Measurements from ENCODE around the gene C5orf52.
"Not testable (repeated sequence)": the region's sequence is repeated elsewhere in the genome, so short reads cannot be mapped to it uniquely, and the experiment has no call there.

C5orf52 gene

GRCh38 chr5:157670662-157671591 is at the start of gene C5orf52:
TSS of gene C5orf52 (plus strand) at chr5:157671533. CDS start at chr5:157671615, 82 bp downstream.
- DNase-seq (ENCODE audit: low read depth) = no peak

DNA sequence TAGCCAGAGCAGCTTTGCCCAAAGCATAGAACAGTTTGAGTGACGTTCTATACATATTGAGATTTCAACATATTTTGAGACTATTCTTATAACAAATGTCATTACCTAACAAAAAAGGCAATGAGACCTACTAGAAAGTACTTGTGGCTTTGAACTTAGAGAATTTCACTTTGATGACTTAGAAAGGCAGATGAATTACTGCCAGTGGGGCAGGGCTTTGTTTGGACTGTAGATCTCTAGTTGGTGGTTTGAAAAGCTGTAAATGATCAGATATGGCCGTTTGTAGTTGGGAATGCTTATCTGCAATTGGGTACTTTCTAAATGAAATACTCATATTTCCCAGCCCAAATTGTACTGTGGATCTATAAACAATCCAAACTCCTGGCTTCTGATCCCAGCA is 47.2 kb upstream of the C5orf52 start:
- no peak for DNase-seq (ENCODE audit: low read depth)

DNA sequence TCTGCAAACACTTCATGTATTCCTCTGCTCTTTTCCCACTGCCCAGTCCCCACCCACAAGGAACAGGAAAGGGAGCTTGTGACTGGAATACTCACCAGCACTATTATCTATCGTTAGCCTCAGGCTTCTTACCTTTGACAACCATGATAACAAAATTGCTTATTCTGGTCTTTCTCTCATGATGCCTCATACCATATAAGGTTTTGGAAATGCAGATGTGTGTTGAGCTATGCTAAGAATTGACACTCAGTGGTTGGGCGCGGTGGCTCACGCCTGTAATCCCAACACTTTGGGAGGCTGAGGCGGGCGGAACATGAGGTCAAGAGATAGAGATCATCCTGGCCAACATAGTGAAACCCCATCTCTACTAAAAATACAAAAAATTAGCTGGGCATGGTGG is 44.5 kb upstream of the C5orf52 start:
- no peak for DNase-seq (ENCODE audit: low read depth)

DNA sequence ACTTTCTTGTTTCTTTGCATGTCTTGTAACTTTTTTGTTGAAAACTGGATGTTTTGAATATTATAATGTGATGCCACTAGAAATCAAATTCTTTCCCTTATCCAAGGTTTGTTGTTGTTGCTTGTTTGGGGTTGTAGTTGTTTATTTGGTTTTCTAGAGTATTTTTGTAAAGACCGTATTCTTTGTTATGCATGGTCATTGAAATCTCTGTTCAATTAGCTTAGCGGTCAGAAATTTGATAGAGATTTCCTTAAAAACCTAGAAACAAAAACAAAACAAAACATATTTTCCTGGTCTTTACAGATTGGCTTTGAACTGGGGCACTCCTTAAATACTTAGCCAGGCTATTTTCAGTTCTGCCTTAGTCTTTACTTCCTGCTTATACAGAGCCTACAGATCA is 41.0 kb upstream of the C5orf52 start:
- no peak for DNase-seq (ENCODE audit: low read depth)

- no peak for DNase-seq (ENCODE audit: low read depth)
Observed at GRCh38 chr5:157640406-157641066, 30.8 kb upstream of the C5orf52 start.

GRCh38 chr5:157648275-157648990 is 22.9 kb upstream of the C5orf52 start:
- no peak for DNase-seq (ENCODE audit: low read depth)

GRCh38 chr5:157649101-157649500 is 22.2 kb upstream of the C5orf52 start:
- DNase-seq (ENCODE audit: low read depth) = no peak

DNA sequence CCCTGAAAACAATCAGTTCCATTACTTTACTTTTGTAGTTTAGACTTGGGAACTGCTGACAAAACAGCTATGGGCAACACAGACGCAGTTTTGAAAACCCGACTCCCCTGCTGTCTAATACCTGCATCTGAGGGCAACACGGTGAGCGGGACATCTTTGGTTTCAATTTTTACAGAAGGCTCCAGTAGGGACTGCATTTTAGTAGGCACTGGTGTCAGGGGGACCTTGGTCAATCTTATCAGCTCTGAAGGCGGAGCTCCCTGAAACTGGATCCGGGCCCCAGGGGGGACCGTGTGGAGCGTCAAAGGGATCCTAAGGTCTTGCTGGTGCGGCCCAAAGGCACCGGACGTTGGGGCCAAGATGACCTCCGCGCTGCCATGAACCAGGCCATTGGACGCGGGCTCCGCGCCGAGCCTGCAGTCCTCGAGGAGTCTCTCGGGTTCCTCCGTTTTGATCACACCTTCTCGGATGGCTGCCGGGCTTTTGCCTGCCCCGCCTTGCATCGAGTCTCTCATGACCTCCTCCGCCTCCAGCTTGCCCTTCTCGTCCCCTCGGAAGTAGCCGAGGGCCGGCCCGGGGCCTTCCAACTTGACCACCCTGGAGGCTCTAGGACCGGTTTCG is 20.2 kb upstream of the C5orf52 start:
- no peak for DNase-seq (ENCODE audit: low read depth)

DNA sequence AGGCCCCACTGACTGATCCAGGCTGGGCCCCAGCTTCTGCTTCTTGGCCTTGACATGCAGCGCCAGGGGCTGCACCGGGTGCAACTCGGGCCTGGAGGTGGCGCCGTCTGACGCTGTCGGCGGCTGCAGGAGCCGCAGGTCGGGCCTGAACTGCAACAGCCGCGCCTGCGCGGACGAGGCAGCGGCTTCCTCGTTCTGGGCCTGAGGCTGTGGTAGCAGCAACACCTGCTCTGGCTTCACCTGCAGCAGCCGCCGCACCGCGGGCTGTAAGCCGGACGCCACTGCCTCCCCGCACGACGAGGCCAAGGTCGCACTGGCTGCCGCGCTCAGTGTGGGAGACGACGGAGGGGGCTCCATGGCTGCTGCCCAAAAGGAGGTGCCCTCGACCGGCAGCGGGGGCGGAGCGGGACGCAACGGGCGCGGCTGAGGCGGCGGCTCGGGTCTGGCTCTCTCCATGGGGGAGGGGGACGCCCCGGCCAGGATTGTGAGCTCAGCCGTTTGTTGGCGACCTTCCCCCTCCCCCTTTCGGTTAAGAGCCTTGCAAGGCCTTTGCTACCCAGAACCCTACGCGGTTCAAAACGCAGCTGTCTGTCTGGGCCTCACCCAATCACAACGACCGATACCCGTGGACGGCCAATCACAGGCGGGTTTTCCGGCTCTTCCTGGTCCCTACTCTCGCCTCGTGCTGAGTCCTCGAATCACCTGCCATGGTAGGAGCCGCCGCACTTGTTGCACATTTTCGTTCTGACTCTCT is 19.5 kb upstream of the C5orf52 start:
- no peak for DNase-seq (ENCODE audit: low read depth)

GRCh38 chr5:157652377-157652692 is 19.0 kb upstream of the C5orf52 start, which contains the start of gene SOX30:
TSS of gene SOX30 (minus strand) at chr5:157652438. CDS start at chr5:157652078, 360 bp downstream.
- DNase-seq (ENCODE audit: low read depth) = no peak

DNA sequence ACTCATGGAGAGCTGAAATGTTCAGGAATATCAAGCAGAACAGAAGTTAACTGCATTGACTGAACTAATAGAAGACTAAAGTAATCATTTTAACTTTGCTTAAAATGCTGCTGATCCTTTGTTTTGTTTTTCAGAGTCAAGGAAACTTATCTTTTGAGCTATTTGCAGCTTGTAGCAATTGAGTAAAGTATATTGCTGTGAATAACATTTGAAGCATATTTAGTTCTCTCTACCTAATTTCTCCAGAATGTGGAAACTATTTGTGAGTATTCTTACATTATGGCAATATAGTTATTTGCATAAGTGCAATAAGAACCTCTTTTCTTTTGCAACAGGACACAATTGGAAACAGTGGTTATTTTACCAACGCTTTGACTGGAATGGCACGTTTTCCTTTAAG is 13.8 kb upstream of the C5orf52 start:
- DNase-seq (ENCODE audit: low read depth) = no peak

DNA sequence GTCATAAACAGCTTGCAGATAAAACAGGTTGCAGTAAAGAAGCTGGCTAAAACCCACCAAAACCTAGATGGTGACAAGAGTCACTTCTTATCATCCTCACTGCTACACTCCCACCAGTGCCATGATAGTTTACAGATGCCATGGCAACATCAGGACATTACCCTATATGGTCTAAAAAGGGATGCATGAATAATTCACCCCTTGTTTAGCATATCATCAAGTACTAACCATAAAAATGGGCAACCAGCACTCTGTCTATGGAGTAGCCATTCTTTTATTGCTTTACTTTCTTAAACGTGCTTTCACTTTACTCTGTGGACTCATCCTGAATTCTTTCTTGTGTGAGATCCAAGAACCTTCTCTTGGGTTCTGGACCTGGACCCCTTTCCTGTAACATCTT is 12.4 kb upstream of the C5orf52 start:
- no peak for DNase-seq (ENCODE audit: low read depth)

GRCh38 chr5:157659868-157660660 is 11.3 kb upstream of the C5orf52 start:
- no peak for DNase-seq (ENCODE audit: low read depth)

GRCh38 chr5:157665467-157666070 is 5.8 kb upstream of the C5orf52 start:
- DNase-seq (ENCODE audit: low read depth) = peak; percentile 45

DNA sequence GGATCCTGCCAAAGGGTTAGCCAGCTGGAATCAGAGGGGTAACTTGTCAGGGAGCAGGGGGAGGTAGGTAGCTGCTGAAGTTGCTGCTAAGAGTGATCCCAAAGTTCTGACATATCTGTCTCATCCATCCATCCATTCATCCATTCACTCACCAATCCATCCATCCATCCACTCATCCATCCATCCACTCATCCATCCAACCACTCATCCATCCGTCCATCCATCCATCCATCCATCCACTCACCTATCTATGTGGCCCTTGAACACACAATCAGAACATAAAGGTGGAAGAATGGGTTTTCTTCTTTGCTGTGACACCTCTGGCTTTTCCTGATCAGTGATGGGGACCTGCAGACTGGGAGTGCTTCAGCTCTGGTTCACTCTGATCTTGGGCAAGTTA is 3.0 kb upstream of the C5orf52 start:
- no peak for DNase-seq (ENCODE audit: low read depth)

- no peak for DNase-seq (ENCODE audit: low read depth)
Observed at GRCh38 chr5:157669701-157670097, 1.6 kb upstream of the C5orf52 start.

GRCh38 chr5:157671592-157672330 is 428 bp downstream of the C5orf52 start:
- no peak for DNase-seq (ENCODE audit: low read depth)

- DNase-seq (ENCODE audit: low read depth) = no peak
Observed at GRCh38 chr5:157672976-157673375, 1.6 kb downstream of the C5orf52 start.

GRCh38 chr5:157674351-157674750 is 3.0 kb downstream of the C5orf52 start:
- DNase-seq (ENCODE audit: low read depth) = not testable (repeated sequence)

DNA sequence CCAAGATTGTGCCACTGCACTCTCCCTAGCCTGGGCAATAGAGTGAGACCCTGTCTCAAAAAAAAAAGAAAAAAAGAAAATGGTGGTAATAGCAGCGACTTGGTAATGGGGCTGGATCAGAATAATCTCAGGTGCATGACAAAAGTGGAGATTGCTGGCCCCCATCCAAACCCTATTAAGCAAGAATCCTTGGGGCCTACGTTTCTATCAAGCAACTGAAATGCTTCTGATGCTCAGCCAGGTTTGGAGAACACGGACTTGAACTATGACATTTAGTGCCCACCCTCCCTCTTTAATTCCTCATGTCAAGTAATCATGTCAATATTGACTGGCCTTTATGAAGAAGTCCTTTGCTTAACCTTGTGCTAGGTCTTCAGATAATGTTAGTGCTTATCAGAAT is 6.6 kb downstream of the C5orf52 start:
- DNase-seq (ENCODE audit: low read depth) = no peak
